IPS-18c (cell line): ENCODE results near the gene MBP.

Experiments
- H3K4me3 ChIP-seq: 2 replicates; pipeline ENCODE4 v1.7.0; 2013; ENCODE audit warnings: low read depth, mild to moderate bottlenecking, low read length, moderate library complexity; ENCODE audit not compliant: insufficient read depth
- H3K9me3 ChIP-seq: one replicate; pipeline ENCODE4 v1.6.1; 2013; ENCODE audit warnings: mild to moderate bottlenecking, low read length, moderate library complexity; ENCODE audit not compliant: control insufficient read depth, insufficient read depth

The MBP gene

DNA sequence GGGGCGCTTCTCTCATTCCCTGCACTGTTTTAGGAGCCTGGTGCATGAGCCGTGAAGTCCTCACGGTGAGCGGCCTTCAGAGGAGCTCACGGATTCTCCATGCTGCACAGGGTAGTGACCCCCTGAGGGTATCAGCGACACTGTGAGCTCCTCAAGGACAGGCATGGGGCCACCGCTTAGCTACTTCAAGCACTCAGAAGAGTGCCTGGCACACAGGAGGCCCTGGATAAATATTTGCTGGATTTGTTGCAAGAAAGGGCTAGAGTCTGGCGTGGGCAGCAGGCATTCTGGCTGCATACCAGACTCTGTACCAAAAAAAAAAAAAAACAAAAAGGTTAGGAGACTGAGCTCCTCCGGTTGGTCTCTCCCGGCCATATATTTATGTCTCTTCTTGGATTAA is 5.7 kb upstream of the MBP start:
- Histone ChIP-seq H3K9me3 (no peaks in the 10 kb centered on the region), H3K4me3 (no peak overlapping the region)

DNA sequence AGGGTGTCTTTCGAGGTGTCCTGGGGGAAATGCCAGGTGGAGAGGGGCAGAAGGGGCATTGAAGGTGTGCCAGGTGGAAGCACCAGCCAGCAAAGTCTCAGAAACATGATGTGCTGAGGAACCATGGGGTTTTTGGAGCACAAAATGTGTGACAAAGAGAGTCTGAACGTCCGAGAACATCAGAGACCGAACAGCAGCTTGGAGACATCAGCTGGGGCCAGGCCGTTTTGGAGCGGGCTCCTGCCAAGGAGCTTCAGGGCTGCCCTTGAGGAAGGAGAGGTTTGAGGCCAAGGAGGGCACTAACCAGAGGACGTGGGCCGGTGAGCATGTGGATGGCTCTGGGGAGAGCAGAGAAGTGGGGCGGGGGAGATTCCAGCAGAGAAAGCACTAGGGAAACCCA is 5.3 kb upstream of the MBP start:
- H3K4me3 ChIP-seq, result no peak overlapping the region
- H3K9me3 ChIP-seq, result no peaks in the 10 kb centered on the region

DNA sequence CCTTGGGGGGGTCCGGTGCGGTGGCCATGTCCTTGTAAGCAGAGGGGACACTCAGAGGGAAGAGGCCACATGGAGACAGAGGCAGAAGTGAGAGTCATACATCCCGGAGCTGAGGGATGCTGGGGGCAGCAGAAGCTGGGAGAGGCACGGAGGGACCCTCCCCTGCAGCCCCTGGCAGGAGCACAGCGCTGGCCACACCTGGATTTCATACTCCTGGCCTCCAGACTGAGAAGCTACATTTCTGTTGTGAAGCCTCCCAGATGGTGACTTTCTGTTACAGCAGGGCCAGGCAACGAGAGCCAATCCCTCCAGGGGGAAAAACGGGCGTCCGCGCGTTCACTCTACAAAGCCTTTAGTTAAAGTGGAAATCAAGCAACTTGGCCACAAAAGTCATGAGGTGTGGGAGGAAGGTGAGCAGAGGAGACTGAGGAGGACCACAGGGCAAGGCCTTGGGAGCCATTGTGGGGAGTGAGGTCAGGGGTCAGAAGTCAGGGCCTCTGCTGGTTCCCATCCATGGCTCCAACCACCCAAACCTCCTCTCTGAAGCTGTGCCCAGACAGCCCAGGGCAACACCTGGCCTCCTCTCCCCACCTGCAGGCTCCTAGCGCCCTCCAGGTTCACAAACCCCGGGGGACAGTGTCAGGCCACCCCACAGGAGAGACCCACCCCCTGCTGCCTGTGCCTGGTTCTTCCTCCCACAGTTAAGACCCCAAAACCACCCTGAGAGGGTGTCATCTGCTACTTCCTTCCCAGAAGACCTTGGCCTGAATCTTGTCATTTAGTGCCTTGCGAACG is 4.5 kb upstream of the MBP start:
- Histone ChIP-seq H3K9me3 (no peaks in the 10 kb centered on the region), H3K4me3 (no peak overlapping the region)

DNA sequence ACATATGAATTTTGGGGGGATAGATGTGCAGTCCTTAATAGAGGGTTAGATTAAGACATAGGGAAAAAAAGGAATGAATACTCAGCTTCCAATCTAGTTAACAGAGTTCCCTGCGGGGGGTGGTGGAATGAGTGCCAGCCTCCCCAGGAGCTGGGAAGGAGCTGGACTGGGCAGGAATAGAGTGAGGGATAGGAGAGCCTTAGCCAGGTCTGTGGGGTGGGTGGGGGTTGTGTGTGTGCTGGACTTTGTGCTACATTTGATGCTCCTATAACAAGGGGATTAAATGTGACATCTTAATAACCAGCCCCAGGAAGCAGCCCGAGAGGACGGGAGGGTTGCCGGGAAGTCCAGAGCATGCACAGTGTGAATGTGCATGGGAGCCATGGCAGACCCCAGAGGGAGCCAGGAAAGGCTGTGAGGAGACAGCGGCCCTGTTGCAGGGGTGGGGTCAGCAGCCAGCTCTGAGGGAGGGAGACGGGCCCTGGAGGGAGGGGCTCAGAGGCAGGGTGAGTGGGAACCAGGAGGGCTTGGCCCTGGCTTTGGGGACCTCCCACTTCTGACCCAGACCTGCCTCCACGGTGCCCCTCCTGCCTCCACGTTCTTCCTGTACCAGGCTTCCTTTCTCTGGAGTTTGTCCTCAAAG is 3.6 kb upstream of the MBP start:
- H3K9me3 ChIP-seq, result no peaks in the 10 kb centered on the region
- no peak overlapping the region for H3K4me3 ChIP-seq

- no peak overlapping the region for H3K4me3 ChIP-seq
- no peaks in the 10 kb centered on the region for H3K9me3 ChIP-seq
Measured at GRCh38 chr18:77135339-77136075, 2.9 kb upstream of the MBP start.

GRCh38 chr18:77134611-77135010 is 2.0 kb upstream of the MBP start:
- Histone ChIP-seq H3K4me3 (no peak overlapping the region), H3K9me3 (no peaks in the 10 kb centered on the region)

GRCh38 chr18:77133835-77134496 is 1.4 kb upstream of the MBP start:
- no peaks in the 10 kb centered on the region for H3K9me3 ChIP-seq
- H3K4me3 ChIP-seq, result no peak overlapping the region; the same call in 1 of the 2 replicates

DNA sequence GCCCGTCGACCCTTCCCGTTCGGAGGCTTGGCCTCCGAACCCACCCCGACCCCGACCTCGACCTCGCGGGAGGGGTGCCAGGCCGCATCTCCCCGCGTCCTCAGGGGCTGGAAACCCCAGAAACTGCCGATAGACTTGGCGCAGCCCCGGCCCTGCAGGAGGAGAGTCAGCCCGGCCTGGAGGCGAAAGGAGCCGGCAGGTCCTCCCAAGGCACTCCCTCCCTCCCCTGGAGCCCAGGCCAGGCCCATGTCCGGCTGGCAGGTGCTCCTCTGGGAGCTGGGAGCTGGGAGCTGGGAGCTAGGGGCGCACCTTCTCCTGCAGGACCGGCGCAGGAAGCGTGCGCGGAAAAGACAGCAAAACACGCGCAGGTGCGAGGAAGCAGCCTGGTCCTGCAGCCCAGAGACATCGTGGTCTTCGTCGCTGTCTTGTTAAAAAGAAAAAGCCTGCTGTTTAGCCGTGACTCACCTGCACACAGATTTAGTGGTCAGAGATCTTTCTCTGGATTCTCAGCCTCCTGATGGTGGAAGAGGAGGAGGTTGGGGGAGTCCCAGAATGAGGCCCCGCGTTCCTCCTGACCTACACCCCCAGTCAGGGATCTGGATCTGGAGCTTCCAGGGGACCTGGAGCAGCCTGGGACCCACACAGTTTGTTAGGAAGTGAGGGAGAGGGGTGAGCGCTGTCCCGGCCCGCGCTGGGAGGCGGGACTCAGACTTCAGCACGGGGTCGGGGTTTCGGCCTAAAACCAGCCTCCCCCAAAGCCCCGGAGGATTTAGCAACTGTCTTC is 660 bp upstream of the MBP start:
- Histone ChIP-seq H3K4me3 (peak overlapping the region; percentile 75), H3K9me3 (no peaks in the 10 kb centered on the region)

GRCh38 chr18:77131652-77132368 is 773 bp downstream of the MBP start:
- peak overlapping the region; percentile 75 for H3K4me3 ChIP-seq
- no peaks in the 10 kb centered on the region for H3K9me3 ChIP-seq

DNA sequence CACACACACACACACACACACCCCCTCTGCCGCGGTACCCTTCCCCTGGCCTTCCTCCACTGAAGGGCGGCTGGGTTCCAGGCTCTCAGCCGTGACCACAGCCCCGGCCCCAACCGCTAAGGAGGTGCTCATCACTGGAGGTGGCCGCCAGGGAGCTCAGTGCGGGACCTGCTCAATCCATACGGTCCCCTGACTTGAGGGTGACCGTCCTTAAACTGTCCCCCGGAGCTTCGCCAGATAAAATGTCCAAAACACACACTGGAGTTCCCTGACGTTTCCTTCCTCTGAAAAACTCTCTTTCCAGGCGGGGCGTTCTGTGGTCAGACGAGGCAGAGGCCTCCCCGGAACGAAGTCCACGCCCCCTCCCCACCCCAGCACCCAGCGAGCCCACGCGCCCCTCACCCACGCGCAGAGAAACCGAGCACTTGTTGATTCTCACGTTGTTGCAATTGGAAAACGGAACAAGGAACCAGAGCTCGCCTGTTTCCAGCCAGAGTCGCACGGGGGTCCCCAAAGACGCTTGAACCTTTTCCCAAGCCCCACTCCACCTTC is 1.4 kb downstream of the MBP start:
- peak overlapping the region; percentile 75 for H3K4me3 ChIP-seq
- no peaks in the 10 kb centered on the region for H3K9me3 ChIP-seq

- H3K4me3 ChIP-seq, result no peak overlapping the region
Measured at GRCh38 chr18:77130229-77131099, 2.1 kb downstream of the MBP start.

DNA sequence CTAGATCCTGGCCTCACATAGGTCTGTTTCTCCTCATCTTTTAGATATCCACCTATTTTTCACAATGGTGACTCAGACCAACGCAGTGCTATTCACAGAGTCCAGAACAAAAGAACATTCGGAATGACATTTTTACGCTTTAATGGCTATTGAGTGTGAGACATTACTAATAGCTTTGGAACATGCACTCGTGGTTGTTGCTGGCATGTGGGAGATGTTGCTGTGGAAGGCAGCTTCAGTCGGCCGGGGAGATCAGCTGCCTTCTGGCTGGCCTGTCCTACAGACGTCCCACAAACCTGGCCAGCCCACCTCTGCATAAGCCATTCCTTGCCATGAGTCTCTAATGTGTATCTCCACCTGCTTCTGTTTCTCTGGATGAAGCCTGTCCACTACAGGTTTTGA is 3.4 kb downstream of the MBP start:
- Histone ChIP-seq H3K9me3 (no peaks in the 10 kb centered on the region), H3K4me3 (no peak overlapping the region)

More at GRCh38 chr18:77130229-77131099, 2.1 kb downstream of the MBP start:
- H3K9me3 ChIP-seq, result no peaks in the 10 kb centered on the region

GRCh38 chr18:77127769-77128671 is 4.6 kb downstream of the MBP start:
- Histone ChIP-seq H3K4me3 (no peak overlapping the region), H3K9me3 (no peaks in the 10 kb centered on the region)

DNA sequence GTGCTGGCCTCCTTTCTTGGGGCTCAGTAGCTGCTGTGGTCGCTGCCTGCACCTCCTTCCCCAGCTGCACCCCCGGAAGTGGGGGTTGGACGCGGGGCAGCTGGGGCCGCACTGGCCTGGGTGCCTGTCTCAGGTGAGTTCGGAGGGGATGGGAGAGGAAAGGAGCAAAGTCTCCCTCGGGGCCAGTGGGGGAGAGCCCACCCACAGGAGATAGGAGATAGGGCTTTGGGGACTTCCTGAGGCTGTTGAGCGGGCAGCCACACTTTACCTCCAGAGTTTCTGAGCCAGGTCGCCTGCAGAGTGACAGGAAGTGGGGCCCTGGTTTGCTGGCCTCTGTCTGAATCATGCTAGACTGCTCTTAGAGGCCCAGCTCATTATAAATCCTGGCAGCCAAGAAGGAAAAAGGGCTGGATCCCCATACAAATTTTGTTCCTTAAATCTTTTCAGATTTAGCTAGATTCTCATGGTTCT is 8.1 kb downstream of the MBP start:
- no peaks in the 10 kb centered on the region for H3K9me3 ChIP-seq
- H3K4me3 ChIP-seq, result no peak overlapping the region; the same call in 1 of the 2 replicates
